PC-9 (cell line): Measurements from ENCODE around the gene CD302. TPM values are rescaled to one million over a fixed set of nuclear protein-coding genes. Genes with fewer than 3 reads are reported as not detected.

Experiments
- BruUV-seq: library from RNA; stranded (reverse); fragments of 400-500 nt; replicated peaks from 2 replicates; lab custom pipeline; 2021; lab: Mats Ljungman, UMichigan
- CTCF ChIA-PET: fragments of 300-600 bp; sonication (Branson Sonifier 250); formaldehyde crosslinking; loops from one replicate; lab custom pipeline; 2022; ENCODE audit warnings: antibody characterized with exemption; lab: Charles Lee
- POLR2A ChIA-PET: fragments of 300-600 bp; sonication (Branson Sonifier 250); formaldehyde crosslinking; loops from one replicate; lab custom pipeline; 2022; ENCODE audit warnings: antibody characterized with exemption; ENCODE audit not compliant: unreplicated experiment; lab: Charles Lee
- DNase-seq, 2 experiments: peaks; one replicate each; pipeline versions ENCODE4 v3.0.0 to v3.0.0-alpha.2; 2015 to 2022; ENCODE audit warnings: mixed read lengths in 1 of 2
- H2AFZ ChIP-seq: fragments of 200-600 bp; sonication (generic); 2 replicates; pipeline ENCODE4 v1.8.1; 2017; ENCODE audit warnings: antibody characterized with exemption
- H3F3A ChIP-seq: fragments of 200-600 bp; sonication (generic); 2 replicates; pipeline ENCODE4 v1.8.1; 2017; ENCODE audit warnings: antibody characterized with exemption, mild to moderate bottlenecking, low read depth; ENCODE audit not compliant: insufficient read depth
- H3K27ac ChIP-seq: fragments of 200-600 bp; sonication (generic); 2 replicates; pipeline ENCODE4 v1.6.1; 2016; ENCODE audit warnings: mixed run types
- H3K27me3 ChIP-seq: fragments of 200-600 bp; sonication (generic); 2 replicates; pipeline ENCODE4 v1.6.1; 2016; ENCODE audit warnings: low read depth, mixed run types; ENCODE audit not compliant: insufficient read depth
- H3K36me3 ChIP-seq: fragments of 200-600 bp; sonication (generic); 2 replicates; pipeline ENCODE4 v1.6.1; 2016; ENCODE audit warnings: low read depth, mixed run types
- H3K4me1 ChIP-seq: fragments of 200-600 bp; sonication (generic); replicated peaks from 2 replicates; pipeline ENCODE4 v1.6.1; 2016; ENCODE audit warnings: mixed run types; ENCODE audit not compliant: insufficient read depth
- H3K4me2 ChIP-seq: fragments of 200-600 bp; sonication (generic); 2 replicates; pipeline ENCODE4 v1.6.1; 2017; ENCODE audit warnings: mixed run types
- H3K4me3 ChIP-seq: fragments of 200-600 bp; sonication (generic); 2 replicates; pipeline ENCODE4 v1.6.1; 2016; ENCODE audit warnings: mixed run types
- H3K79me2 ChIP-seq: fragments of 200-600 bp; sonication (generic); 2 replicates; pipeline ENCODE4 v1.6.1; 2017; ENCODE audit warnings: low read depth, mixed run types
- H3K9me2 ChIP-seq: fragments of 200-600 bp; sonication (generic); 2 replicates; pipeline ENCODE4 v1.8.1; 2017; ENCODE audit warnings: mild to moderate bottlenecking; ENCODE audit not compliant: insufficient read depth
- H3K9me3 ChIP-seq: fragments of 200-600 bp; sonication (generic); 2 replicates; pipeline ENCODE4 v1.8.1; 2016; ENCODE audit warnings: low read depth; ENCODE audit not compliant: insufficient read depth
- H4K20me1 ChIP-seq: fragments of 200-600 bp; sonication (generic); 2 replicates; pipeline ENCODE4 v1.8.1; 2017; ENCODE audit not compliant: insufficient read depth
- CTCF ChIP-seq: fragments of 200-600 bp; sonication (generic); conservative IDR thresholded peaks from 2 replicates; pipeline ENCODE4 v1.6.1; 2017; ENCODE audit warnings: mixed run types, antibody characterized with exemption, mild to moderate bottlenecking, moderate library complexity
- EZH2 ChIP-seq: fragments of 200-600 bp; sonication (generic); IDR thresholded peaks from 2 replicates; pipeline ENCODE4 v1.8.0; 2017; ENCODE audit warnings: antibody characterized with exemption, low read depth
- intact Hi-C: fragments of 100-400 bp; cut with micrococcal nuclease; formaldehyde crosslinking; loops from one replicate; pipeline ENCODE4 v1.10.0; 2022; ENCODE audit not compliant: unreplicated experiment
- total RNA-seq: library from RNA; stranded (reverse); gene quantifications from 2 replicates; pipeline ENCODE4 v1.2.3, GENCODE V29; 2021

Gene CD302
- total RNA-seq, 1 experiment from 2014 or later = 2.6 TPM

GRCh38 chr2:159797225-159797542, 824 bp downstream of the CD302 start:
- H2AFZ ChIP-seq = peak overlapping the region; percentile 81; the same call in 1 of the 2 replicates
- CTCF ChIA-PET = no interaction called here
- intact Hi-C loops = no loop called here

DNA sequence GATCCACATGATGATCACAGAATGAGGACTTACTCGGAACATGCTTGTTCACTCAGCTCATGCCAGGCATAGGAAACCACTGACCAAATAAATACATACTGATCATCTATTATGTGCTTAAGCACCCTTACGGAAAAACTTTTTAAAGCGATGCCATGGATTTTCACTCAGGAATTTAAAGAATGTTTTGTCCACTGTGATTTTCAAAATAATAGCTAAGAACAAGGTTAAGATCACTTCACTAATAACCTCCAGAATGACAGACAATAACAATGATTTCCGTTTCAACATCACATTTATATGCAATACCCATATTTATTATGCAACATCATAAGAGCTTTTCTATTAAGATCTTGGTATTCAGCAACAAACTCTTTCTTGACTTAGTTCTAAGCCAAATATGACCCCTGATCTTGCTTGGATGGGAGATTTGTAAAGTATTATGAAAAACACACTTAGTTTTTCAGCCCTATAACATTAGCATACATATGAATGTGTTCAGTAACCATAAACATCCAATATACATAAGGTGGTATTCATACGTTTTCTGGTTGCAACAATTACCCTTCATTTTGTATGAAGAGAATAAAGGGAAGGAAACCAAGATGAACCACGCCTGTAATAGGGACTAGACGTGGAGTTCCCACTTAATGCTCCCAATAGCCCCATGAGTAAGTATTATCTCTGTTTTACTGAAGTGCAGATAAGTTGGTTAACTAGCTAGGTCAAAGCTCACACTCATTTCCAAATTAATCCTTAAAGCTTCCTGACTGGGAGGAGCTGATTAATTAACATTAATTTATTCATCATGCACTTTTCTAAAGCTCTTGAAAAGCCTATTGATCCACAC, 1.9 kb downstream of the CD302 start:
- H3K27ac ChIP-seq = no peak overlapping the region
- no peaks in the 10 kb centered on the region for H3K36me3 ChIP-seq
- BruUV-seq = no TSS peak
- no peaks in the 10 kb centered on the region for H3F3A ChIP-seq
- H3K79me2 ChIP-seq = no peaks in the 10 kb centered on the region
- H4K20me1 ChIP-seq = no peaks in the 10 kb centered on the region
- POLR2A ChIA-PET = no interaction called here
- TF ChIP-seq CTCF (no peak), EZH2 (no peak)
- no peak overlapping the region for H2AFZ ChIP-seq
- no peak overlapping the region for H3K4me3 ChIP-seq
- H3K27me3 ChIP-seq = peaks cover 19% of the 10 kb centered on the region; the same call in 1 of the 2 replicates
- H3K4me1 ChIP-seq = no peaks in the 10 kb centered on the region
- H3K9me3 ChIP-seq = no peaks in the 10 kb centered on the region
- no peaks in the 10 kb centered on the region for H3K9me2 ChIP-seq
- intact Hi-C loops = no loop called here
- H3K4me2 ChIP-seq = no peak overlapping the region
- CTCF ChIA-PET = no interaction called here
- no peak for DNase-seq

More at GRCh38 chr2:159797225-159797542, 824 bp downstream of the CD302 start:
- peaks cover 19% of the 10 kb centered on the region; the same call in 1 of the 2 replicates for H3K27me3 ChIP-seq
- no peaks in the 10 kb centered on the region for H3F3A ChIP-seq
- peak overlapping the region; percentile 58; the same call in 1 of the 2 replicates for H3K4me3 ChIP-seq
- no peaks in the 10 kb centered on the region for H4K20me1 ChIP-seq
- DNase-seq = no peak
- no peaks in the 10 kb centered on the region for H3K4me1 ChIP-seq
- H3K9me2 ChIP-seq = no peaks in the 10 kb centered on the region
- no peak overlapping the region for H3K27ac ChIP-seq
- H3K9me3 ChIP-seq = no peaks in the 10 kb centered on the region
- no peaks in the 10 kb centered on the region for H3K36me3 ChIP-seq
- peak overlapping the region; percentile 77 for H3K4me2 ChIP-seq
- no peaks in the 10 kb centered on the region for H3K79me2 ChIP-seq
- TF ChIP-seq CTCF = no peak
- no peak for TF ChIP-seq EZH2
- POLR2A ChIA-PET = no interaction called here
- no TSS peak for BruUV-seq

DNA sequence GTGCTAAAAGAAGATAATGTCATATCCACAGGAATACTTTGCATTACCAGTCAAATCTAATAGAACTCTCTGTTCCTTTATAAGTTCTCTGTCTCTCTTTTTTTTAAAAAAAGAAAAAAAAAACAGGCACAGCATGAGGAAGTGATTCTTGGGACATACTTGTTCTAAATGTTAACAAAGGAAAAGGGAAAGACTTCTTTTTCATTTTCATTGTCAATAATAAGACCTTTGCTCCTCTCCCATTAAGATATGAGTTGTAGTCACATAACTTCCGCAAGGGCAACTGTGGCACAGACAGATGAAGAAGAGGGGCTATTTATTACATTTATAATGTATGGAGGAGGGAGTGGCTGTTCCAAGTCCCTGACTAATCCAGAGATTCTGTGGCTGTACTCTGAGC, 4.7 kb downstream of the CD302 start:
- Histone ChIP-seq H3K4me3 (no peak overlapping the region), H3K9me2 (no peaks in the 10 kb centered on the region), H4K20me1 (no peaks in the 10 kb centered on the region), H3F3A (0 out of 2 replicates have a peak, but pooled peaks cover 5% of the 10 kb centered on the region), H3K9me3 (no peaks in the 10 kb centered on the region), H3K27me3 (peaks cover 12% of the 10 kb centered on the region; the same call in 1 of the 2 replicates), H3K79me2 (no peaks in the 10 kb centered on the region), H3K36me3 (no peaks in the 10 kb centered on the region), H3K4me2 (no peak overlapping the region), H3K4me1 (peaks cover 5% of the 10 kb centered on the region), H2AFZ (no peak overlapping the region), H3K27ac (no peak overlapping the region)
- POLR2A ChIA-PET = no interaction called here
- intact Hi-C loops = no loop called here
- CTCF ChIA-PET = no interaction called here
- TF ChIP-seq CTCF (no peak), EZH2 (no peak)
- DNase-seq = no peak
- BruUV-seq = no TSS peak
